HG03442 (cell line): ENCODE results near the gene EDEM2.
"Not testable (repeated sequence)": the region's sequence is repeated elsewhere in the genome, so short reads cannot be mapped to it uniquely, and the experiment has no call there.

Source experiments
- ATAC-seq: cut with Tn5 transposase; IDR thresholded peaks from one replicate; pipeline ENCODE4 v1.9.1; 2021; ENCODE audit warnings: mild to moderate bottlenecking, moderate library complexity; ENCODE audit not compliant: unreplicated experiment

The EDEM2 gene

DNA sequence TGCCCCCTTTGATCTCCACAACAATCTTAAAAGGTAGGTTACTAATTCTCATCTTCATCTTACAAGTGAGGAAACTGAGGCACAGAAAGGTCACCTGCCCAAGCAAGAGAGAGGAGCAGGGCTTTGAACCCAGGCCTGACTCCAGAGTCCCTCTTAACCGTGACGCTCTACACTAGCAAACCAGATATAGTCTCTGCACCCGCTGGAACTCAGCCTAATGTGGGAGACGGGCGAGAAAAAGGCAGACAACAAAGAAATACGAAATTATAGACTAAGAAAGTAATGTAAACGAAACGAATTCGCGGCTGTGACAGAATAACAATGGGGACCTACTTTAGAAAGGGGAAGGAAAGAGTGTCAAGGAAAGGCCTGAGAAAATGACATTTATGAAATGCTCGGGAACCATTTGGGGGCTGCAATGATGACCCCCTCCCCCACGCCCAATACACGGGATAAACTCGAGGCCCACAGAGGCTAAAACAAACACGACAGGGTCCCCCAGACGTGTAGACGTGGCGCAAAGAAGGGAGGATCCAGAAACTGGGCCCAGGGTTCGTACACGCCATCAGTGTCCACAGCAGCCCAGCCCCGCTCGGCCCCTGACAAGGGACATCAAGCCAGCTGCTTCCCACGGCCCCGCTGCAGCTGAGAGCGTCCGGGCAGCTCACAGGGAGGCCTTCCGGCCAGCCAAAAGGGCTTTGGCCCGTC is 55.2 kb downstream of the EDEM2 start:
- ATAC-seq = peak; percentile 13

DNA sequence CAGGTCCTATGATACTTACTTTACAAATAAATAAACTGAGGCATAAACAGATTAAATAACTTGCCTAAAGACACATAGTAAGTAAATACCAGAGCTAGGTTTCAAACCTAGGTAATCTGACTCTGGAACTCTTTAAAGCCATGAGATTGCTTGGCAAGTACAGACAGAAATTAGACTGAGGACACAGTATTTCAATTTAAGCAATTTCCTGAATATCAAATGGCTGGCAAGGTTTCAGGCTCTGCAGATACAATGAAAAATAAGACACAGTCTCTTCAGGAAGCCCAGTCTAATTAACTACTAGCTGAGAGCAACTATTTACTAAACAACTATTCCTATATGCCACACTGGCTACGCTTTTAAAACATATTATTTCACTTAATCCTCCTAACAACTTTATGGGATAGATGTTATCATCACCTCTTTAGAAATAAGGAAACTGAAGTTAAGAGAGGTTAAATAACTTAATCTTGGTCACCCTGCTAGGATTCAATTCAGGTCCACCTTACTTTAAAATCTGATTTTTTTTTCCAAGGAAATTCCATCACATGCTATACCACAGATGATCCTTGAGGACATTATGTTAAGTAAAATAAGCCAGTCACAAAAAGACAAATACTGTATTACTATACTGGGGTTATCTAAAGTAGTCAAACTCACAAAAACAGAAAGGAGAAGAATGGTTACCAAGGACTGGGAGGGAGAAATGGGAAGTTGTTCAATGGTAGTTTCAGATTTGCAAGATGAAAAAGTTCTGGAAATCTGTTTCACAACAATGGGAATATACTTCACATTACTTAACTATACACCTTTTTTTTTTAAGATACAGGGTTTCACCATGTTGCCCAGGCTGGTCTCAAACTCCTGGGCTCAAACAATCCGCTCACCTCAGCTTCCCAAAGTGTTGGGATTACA is 58.6 kb downstream of the EDEM2 start:
- ATAC-seq = no peak

- ATAC-seq = no peak
Measured at GRCh38 chr20:35087791-35088190, 59.3 kb downstream of the EDEM2 start.

DNA sequence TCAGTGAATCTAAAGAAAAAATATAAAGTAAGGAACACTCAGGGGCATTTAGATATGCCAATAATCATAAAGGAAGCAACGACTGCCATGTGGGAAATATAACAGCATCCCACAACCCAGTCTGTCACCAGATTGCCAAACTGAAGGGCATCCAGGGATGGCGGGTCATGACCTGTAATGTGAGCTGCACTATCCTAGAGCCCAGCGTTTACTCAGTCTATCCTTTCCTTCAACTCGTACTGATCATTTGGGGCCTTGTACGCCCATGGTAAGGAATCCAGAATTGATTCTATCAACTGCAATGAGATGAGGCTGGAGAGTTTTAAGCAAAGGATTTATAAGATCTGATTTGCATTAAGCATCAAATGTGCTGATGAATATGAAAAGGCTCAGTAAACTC is 59.8 kb downstream of the EDEM2 start:
- ATAC-seq = no peak

DNA sequence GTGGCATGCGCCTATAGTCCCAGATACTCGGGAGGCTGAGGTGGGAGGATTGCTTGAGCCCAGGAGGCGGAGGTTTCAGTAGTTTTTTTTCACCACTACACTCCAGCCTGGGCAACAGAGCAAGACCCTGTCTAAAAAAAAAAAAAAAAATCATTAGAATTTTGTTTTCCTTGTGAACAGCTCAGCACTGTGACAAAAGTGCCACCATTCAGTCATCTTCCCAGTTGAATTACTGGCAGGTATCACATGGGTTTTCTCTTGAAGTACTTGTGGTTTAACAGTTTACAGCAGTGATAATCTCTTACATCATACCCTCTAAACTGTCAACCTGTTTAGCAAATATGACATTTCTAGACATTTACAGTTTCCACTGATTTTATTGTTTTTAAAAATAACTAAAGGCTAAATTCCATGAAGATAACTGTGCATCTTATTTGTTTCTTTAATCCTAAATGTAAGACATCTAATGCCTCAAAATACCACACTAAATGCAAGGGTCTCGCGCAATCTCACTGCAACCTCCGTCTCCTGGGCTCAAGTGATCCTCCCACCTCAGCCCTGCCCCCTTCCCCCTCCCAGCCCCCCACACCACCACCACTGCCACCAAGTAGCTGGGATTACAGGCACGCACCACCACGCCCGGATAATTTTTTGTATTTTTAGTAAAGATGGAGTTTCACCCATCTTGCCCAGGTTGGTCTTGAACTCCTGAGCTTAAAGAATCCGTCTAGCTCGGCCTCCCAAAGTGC is 61.5 kb downstream of the EDEM2 start:
- no peak for ATAC-seq

- no peak for ATAC-seq
Measured at GRCh38 chr20:35084998-35085397, 62.1 kb downstream of the EDEM2 start.

- ATAC-seq = not testable (repeated sequence)
Measured at GRCh38 chr20:35080348-35080642, 66.8 kb downstream of the EDEM2 start.

GRCh38 chr20:35079472-35080347 is 67.4 kb downstream of the EDEM2 start:
- ATAC-seq = no peak

DNA sequence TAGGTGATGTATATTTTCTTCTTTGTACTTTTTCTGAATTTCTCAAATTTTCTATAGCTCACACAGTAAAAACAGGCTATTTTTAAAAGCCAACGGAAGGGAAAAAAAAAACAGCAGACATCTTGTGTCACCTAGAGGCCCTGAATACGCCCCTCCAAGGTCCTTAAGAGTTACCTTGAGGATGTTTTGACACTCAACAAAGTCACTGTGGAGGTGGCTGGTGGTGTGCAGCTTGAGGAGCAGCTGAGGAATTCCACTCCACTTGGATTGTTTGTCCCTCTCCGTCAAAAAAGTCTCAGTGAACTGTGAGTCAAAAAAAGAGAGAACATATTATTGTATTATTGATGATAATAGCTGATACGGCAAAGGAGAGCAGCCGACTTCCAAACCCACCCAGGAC is 69.3 kb downstream of the EDEM2 start:
- ATAC-seq = no peak

DNA sequence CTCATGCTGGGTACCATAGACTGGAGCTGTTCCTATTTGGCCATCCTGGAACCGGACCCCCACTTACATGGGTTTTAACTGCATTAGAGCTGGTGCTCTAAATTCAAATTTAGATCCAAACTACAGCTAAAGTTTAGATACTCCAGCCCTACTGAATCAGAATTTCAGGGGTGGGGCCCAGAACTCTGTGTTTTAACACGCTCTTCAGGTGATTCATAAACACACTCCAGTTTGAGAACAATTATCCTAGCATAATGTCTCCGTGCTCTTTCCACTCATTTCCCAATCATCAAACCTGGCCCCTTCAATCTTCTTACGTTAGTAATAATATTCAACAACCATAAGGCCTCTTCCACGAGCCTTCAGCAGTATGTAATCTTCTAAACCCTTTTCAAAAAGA is 69.8 kb downstream of the EDEM2 start:
- no peak for ATAC-seq

- not testable (repeated sequence) for ATAC-seq
Measured at GRCh38 chr20:35071436-35072153, 75.5 kb downstream of the EDEM2 start.

DNA sequence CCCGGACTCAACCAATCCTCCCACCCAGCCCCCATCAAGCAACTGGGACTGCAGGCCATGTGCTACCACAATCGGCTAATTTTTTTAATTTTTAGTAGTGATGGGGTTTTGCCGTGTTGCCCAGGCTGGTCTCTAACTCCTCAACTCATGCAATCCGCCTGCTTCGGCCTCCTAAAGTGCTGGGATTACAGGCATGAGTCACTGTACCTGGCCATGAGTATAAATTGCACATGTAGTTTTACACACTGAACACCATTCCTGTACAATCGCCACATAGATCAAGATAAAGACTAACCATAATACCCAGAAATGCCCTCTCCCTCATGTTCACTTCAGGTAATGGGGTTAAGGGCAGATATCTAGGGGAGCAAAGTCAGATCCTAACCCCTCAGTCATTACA is 80.9 kb downstream of the EDEM2 start:
- ATAC-seq = no peak
